Uterus (tissue), 2 donors: Measurements from ENCODE around the gene ARFGEF2.

Experiments used
- CTCF ChIP-seq, 4 experiments: fragments of 200-600 bp in 2 of 4; fragments of 450-650 bp in 2 of 4; sonication (generic) in 2 of 4; IDR thresholded peaks; one replicate each; pipeline ENCODE4 v1.5.1; 2016 to 2019; ENCODE audit warnings: antibody characterized with exemption in 4 of 4, mild to moderate bottlenecking in 2 of 4, moderate library complexity in 1 of 4
- POLR2A ChIP-seq, 2 donors: fragments of 450-650 bp; IDR thresholded peaks; one replicate each; pipeline ENCODE4 v1.6.1; 2016; ENCODE audit warnings: antibody characterized with exemption in 2 of 2, mild to moderate bottlenecking in 1 of 2, moderate library complexity in 1 of 2

GRCh38 chr20:48983423-48984400 is 62.2 kb downstream of the ARFGEF2 start:
- TF ChIP-seq CTCF (IDR thresholded peaks at IDR 0.05) = no peak
- TF ChIP-seq POLR2A (IDR thresholded peaks at IDR 0.05) = no peak
